ENCODE results near the gene TBX21.

The TBX21 gene

GRCh38 chr17:47708312-47708863 lies 24.6 kb upstream of the TBX21 start:
- no peak for FAIRE-seq
- DNase-seq (ENCODE audit: insufficient read length), result no peak
- TF ChIP-seq POLR2AphosphoS5 (IDR thresholded peaks at IDR 0.05; ENCODE audit: low read depth, low read length), result no peak

- DNase-seq (ENCODE audit: insufficient read length), result no peak
- FAIRE-seq, result no peak
- TF ChIP-seq POLR2AphosphoS5 (IDR thresholded peaks at IDR 0.05; ENCODE audit: low read depth, low read length), result no peak
- no peak for TF ChIP-seq POLR2A (IDR thresholded peaks at IDR 0.05; ENCODE audit: low read depth, low read length)
- no peak for TF ChIP-seq TAF1 (IDR thresholded peaks at IDR 0.05; ENCODE audit: borderline replicate concordance, low read depth, low read length)
These were observed 24.0 kb upstream of the TBX21 start for GRCh38 chr17:47708864-47709541.

- FAIRE-seq (no peak), DNase-seq (ENCODE audit: insufficient read length) (no peak)
- no peak for TF ChIP-seq TAF1 (IDR thresholded peaks at IDR 0.05; ENCODE audit: borderline replicate concordance, low read depth, low read length)
- no peak for TF ChIP-seq POLR2A (IDR thresholded peaks at IDR 0.05; ENCODE audit: low read depth, low read length)
- no peak for TF ChIP-seq POLR2AphosphoS5 (IDR thresholded peaks at IDR 0.05; ENCODE audit: low read depth, low read length)
These were observed 23.4 kb upstream of the TBX21 start for GRCh38 chr17:47709594-47709993.

DNA sequence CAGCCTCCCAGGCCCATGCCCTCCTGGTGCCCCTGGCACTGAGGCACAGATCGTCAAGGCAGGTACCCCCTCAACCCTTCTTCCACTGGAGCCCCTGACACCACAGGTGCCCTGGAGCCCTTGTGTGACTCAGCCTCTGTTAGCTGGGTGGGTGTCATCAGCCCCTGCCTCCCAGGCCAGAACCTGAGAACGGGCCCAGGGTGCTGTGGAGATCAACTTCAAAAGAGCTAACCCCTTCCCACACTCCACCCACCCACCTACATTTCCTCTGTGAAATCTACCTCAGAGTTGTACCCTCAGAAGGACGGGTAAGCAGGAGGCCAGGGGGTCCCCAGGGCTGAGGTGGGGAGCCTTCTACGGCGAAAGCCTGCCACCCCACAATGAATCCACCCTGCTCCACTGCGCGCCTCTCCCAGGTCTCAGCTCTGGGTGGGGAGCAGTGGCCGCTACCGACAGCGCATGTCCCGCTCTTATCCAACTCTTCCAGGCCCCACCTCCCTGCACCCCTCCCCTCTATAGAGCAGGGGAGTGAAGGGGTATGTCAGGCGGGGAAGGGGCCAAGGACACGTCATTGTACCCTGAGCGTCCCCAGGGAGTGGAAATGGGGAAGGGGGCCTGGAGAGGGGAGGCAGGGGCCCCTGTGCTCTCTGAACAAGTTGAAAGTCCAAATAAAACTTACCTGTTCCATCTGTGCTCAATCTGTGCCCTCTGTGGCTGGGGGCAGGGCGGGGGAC lies 21.5 kb upstream of the TBX21 start:
- DNase-seq (ENCODE audit: insufficient read length), result no peak
- no peak for FAIRE-seq

GRCh38 chr17:47712330-47713023 lies 20.6 kb upstream of the TBX21 start:
- DNase-seq (ENCODE audit: insufficient read length), result no peak
- no peak for FAIRE-seq
- TF ChIP-seq POLR2AphosphoS5 (IDR thresholded peaks at IDR 0.05; ENCODE audit: low read depth, low read length), result no peak
- no peak for TF ChIP-seq TAF1 (IDR thresholded peaks at IDR 0.05; ENCODE audit: borderline replicate concordance, low read depth, low read length)
- no peak for TF ChIP-seq POLR2A (IDR thresholded peaks at IDR 0.05; ENCODE audit: low read depth, low read length)

More for the DNA sequence above, 21.5 kb upstream of the TBX21 start:
- no peak for TF ChIP-seq POLR2A (IDR thresholded peaks at IDR 0.05; ENCODE audit: low read depth, low read length)
- no peak for TF ChIP-seq POLR2AphosphoS5 (IDR thresholded peaks at IDR 0.05; ENCODE audit: low read depth, low read length)
- TF ChIP-seq TAF1 (IDR thresholded peaks at IDR 0.05; ENCODE audit: borderline replicate concordance, low read depth, low read length), result no peak

DNA sequence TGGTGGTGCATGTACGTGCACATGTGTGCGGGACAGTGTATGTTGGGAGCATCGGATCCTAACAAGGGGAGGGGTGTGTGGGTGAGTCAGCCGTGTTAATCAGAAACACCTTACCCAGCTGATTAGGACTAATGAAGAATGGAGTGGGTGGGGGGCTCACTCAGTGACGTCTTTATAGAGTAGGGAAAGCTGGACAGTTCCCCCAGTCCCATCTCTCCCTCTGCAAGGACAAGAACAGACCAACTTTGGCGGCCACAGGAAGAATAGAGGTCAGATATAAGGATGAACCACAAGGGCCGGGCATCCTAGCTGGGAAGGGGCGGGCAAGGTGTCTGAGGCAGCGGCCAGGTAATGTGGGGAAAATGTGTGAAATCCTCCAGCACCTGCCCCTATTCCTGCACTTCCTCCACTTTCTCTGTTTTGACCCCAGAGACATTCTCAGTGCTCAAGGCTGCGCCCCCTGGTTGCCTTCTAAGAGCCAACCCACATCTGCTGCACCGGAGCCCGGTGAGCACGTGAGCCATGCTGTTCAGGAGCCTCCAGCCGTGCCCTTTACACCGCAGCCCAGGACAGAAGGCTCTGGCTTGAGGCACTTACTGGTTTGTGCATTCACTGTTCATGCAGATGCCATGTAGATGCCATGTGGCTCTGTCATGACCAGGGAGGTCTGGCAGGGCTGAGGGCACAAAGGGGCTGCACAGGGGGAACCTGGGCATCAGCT lies 18.9 kb upstream of the TBX21 start:
- DNase-seq (ENCODE audit: insufficient read length), result no peak
- FAIRE-seq, result no peak
- no peak for TF ChIP-seq TAF1 (IDR thresholded peaks at IDR 0.05; ENCODE audit: borderline replicate concordance, low read depth, low read length)
- TF ChIP-seq POLR2AphosphoS5 (IDR thresholded peaks at IDR 0.05; ENCODE audit: low read depth, low read length), result no peak
- TF ChIP-seq POLR2A (IDR thresholded peaks at IDR 0.05; ENCODE audit: low read depth, low read length), result no peak

DNA sequence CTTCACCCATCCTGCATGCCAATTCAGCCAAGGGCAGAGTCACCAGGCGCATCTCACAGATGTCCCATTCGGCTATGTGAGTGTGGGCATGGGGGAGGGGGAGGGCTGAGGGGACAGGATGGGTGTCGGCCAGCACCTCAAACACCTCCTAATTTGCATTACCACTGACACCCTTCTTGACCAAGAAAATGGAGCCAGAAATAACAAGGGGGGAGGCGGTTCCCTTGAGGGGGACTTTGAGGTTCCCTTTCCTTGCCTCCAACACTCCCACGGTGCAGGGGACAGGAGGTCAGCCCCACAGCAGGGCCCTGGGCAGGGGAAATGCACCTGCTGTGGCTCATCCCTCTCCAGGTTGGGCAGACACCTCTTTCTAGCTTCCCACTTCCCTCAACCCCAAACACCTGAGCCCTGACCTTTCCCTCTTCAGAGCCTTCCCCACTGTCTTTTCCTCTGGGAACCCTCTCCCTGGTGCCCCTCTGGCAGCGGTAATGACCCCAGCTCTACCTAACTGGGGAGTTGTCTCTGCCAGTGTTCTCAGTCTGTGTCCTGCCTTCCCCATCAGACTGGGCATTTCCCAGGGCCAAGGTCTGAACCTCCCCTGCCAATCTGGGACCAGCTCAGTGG lies 18.2 kb upstream of the TBX21 start:
- TF ChIP-seq TAF1 (IDR thresholded peaks at IDR 0.05; ENCODE audit: borderline replicate concordance, low read depth, low read length) (no peak), POLR2AphosphoS5 (IDR thresholded peaks at IDR 0.05; ENCODE audit: low read depth, low read length) (no peak), POLR2A (IDR thresholded peaks at IDR 0.05; ENCODE audit: low read depth, low read length) (no peak)
- no peak for FAIRE-seq
- DNase-seq (ENCODE audit: insufficient read length), result no peak

GRCh38 chr17:47715669-47716325 lies 17.2 kb upstream of the TBX21 start:
- no peak for FAIRE-seq
- DNase-seq (ENCODE audit: insufficient read length), result no peak
- TF ChIP-seq POLR2A (IDR thresholded peaks at IDR 0.05; ENCODE audit: low read depth, low read length), result no peak
- TF ChIP-seq TAF1 (IDR thresholded peaks at IDR 0.05; ENCODE audit: borderline replicate concordance, low read depth, low read length), result no peak
- TF ChIP-seq POLR2AphosphoS5 (IDR thresholded peaks at IDR 0.05; ENCODE audit: low read depth, low read length), result no peak

GRCh38 chr17:47716375-47716774 lies 16.7 kb upstream of the TBX21 start:
- DNase-seq (ENCODE audit: insufficient read length) (no peak), FAIRE-seq (no peak)
- TF ChIP-seq TAF1 (IDR thresholded peaks at IDR 0.05; ENCODE audit: borderline replicate concordance, low read depth, low read length) (no peak), POLR2AphosphoS5 (IDR thresholded peaks at IDR 0.05; ENCODE audit: low read depth, low read length) (no peak), POLR2A (IDR thresholded peaks at IDR 0.05; ENCODE audit: low read depth, low read length) (no peak)

DNA sequence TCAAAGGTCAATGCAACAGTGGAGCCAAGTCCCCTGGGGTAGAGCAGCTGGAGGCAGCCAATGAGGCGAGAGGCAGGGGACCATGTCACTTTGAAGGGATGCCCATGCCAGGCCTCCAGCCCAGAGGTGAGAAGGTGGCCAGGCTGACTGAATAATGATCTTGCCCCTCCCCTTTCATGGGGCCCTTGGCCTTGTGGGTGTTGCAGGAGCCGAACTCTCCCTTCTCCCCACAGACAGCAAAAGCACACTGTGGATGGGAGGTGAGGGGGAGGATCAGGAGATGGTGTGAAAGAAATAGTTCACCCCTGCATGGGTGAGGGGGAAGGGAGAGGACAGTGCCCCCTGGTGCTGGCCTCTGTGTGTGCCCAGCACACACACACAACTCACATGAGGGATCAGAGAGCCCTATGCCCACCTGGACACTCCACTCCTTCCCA lies 15.8 kb upstream of the TBX21 start:
- DNase-seq (ENCODE audit: insufficient read length) (no peak), FAIRE-seq (no peak)
- TF ChIP-seq TAF1 (IDR thresholded peaks at IDR 0.05; ENCODE audit: borderline replicate concordance, low read depth, low read length) (no peak), POLR2AphosphoS5 (IDR thresholded peaks at IDR 0.05; ENCODE audit: low read depth, low read length) (no peak), POLR2A (IDR thresholded peaks at IDR 0.05; ENCODE audit: low read depth, low read length) (no peak)

All from GM12892 (cell line).